ENCODE measurements around the gene E4F1. TPM values are rescaled to one million over a fixed set of nuclear protein-coding genes. Genes with fewer than 3 reads are reported as not detected.

Gene E4F1
- total RNA-seq, 1 donor, result 31.5 TPM

GRCh38 chr16:2179107-2179501 lies 44.3 kb upstream of the E4F1 start:
- no peaks in the 10 kb centered on the region for H3K9me3 ChIP-seq (ENCODE audit: low read depth, low read length)
- no peak for TF ChIP-seq CTCF (IDR thresholded peaks at IDR 0.05; ENCODE audit: extremely low read depth, low read depth, low read length)
- no peaks in the 10 kb centered on the region for H3K27me3 ChIP-seq (ENCODE audit: insufficient read depth, low read length)
- H3K36me3 ChIP-seq (ENCODE audit: insufficient read depth, low read length), result peaks cover 34% of the 10 kb centered on the region
- H4K20me1 ChIP-seq (ENCODE audit: insufficient read depth, low read length), result peaks cover 8% of the 10 kb centered on the region
- no peak overlapping the region for H3K4me3 ChIP-seq (ENCODE audit: insufficient read depth, low read length)
- H3K27ac ChIP-seq (ENCODE audit: low read depth, low read length), result no peak overlapping the region
- no peak overlapping the region for H3K4me2 ChIP-seq (ENCODE audit: insufficient read depth, low read length)
- H3K4me1 ChIP-seq (ENCODE audit: insufficient read depth, low read length), result no peaks in the 10 kb centered on the region
- H2AFZ ChIP-seq (ENCODE audit: low read length), result no peak overlapping the region
- no peak for DNase-seq (ENCODE audit: insufficient read length, low spot score, missing footprints)
- no peaks in the 10 kb centered on the region for H3K79me2 ChIP-seq (ENCODE audit: insufficient read depth, low read length)

GRCh38 chr16:2179576-2179975 lies 43.8 kb upstream of the E4F1 start:
- Histone ChIP-seq H3K36me3 (ENCODE audit: insufficient read depth, low read length) (peaks cover 30% of the 10 kb centered on the region), H3K27ac (ENCODE audit: low read depth, low read length) (no peak overlapping the region), H2AFZ (ENCODE audit: low read length) (no peak overlapping the region), H3K4me2 (ENCODE audit: insufficient read depth, low read length) (no peak overlapping the region), H3K27me3 (ENCODE audit: insufficient read depth, low read length) (no peaks in the 10 kb centered on the region), H3K4me3 (ENCODE audit: insufficient read depth, low read length) (no peak overlapping the region), H3K79me2 (ENCODE audit: insufficient read depth, low read length) (no peaks in the 10 kb centered on the region), H3K4me1 (ENCODE audit: insufficient read depth, low read length) (no peaks in the 10 kb centered on the region), H4K20me1 (ENCODE audit: insufficient read depth, low read length) (peaks cover 4% of the 10 kb centered on the region), H3K9me3 (ENCODE audit: low read depth, low read length) (no peaks in the 10 kb centered on the region)
- TF ChIP-seq CTCF (IDR thresholded peaks at IDR 0.05; ENCODE audit: extremely low read depth, low read depth, low read length), result no peak
- DNase-seq (ENCODE audit: insufficient read length, low spot score, missing footprints), result no peak

GRCh38 chr16:2180461-2180860 lies 42.9 kb upstream of the E4F1 start:
- no peaks in the 10 kb centered on the region for H3K4me1 ChIP-seq (ENCODE audit: insufficient read depth, low read length)
- no peaks in the 10 kb centered on the region for H3K27me3 ChIP-seq (ENCODE audit: insufficient read depth, low read length)
- no peak overlapping the region for H3K4me3 ChIP-seq (ENCODE audit: insufficient read depth, low read length)
- no peak overlapping the region for H3K4me2 ChIP-seq (ENCODE audit: insufficient read depth, low read length)
- DNase-seq (ENCODE audit: insufficient read length, low spot score, missing footprints), result no peak
- no peak for TF ChIP-seq CTCF (IDR thresholded peaks at IDR 0.05; ENCODE audit: extremely low read depth, low read depth, low read length)
- H4K20me1 ChIP-seq (ENCODE audit: insufficient read depth, low read length), result peaks cover 4% of the 10 kb centered on the region
- H2AFZ ChIP-seq (ENCODE audit: low read length), result no peak overlapping the region
- no peaks in the 10 kb centered on the region for H3K9me3 ChIP-seq (ENCODE audit: low read depth, low read length)
- H3K27ac ChIP-seq (ENCODE audit: low read depth, low read length), result no peak overlapping the region
- H3K36me3 ChIP-seq (ENCODE audit: insufficient read depth, low read length), result peaks cover 22% of the 10 kb centered on the region
- H3K79me2 ChIP-seq (ENCODE audit: insufficient read depth, low read length), result no peaks in the 10 kb centered on the region

GRCh38 chr16:2180962-2181923 lies 42.1 kb upstream of the E4F1 start:
- H3K4me1 ChIP-seq (ENCODE audit: insufficient read depth, low read length), result no peaks in the 10 kb centered on the region
- no peak overlapping the region for H3K27ac ChIP-seq (ENCODE audit: low read depth, low read length)
- no peak overlapping the region for H2AFZ ChIP-seq (ENCODE audit: low read length)
- peaks cover 4% of the 10 kb centered on the region for H4K20me1 ChIP-seq (ENCODE audit: insufficient read depth, low read length)
- no peaks in the 10 kb centered on the region for H3K79me2 ChIP-seq (ENCODE audit: insufficient read depth, low read length)
- no peaks in the 10 kb centered on the region for H3K27me3 ChIP-seq (ENCODE audit: insufficient read depth, low read length)
- H3K9me3 ChIP-seq (ENCODE audit: low read depth, low read length), result no peaks in the 10 kb centered on the region
- DNase-seq (ENCODE audit: insufficient read length, low spot score, missing footprints), result no peak
- H3K4me2 ChIP-seq (ENCODE audit: insufficient read depth, low read length), result no peak overlapping the region
- peaks cover 14% of the 10 kb centered on the region for H3K36me3 ChIP-seq (ENCODE audit: insufficient read depth, low read length)
- TF ChIP-seq CTCF (IDR thresholded peaks at IDR 0.05; ENCODE audit: extremely low read depth, low read depth, low read length), result no peak
- H3K4me3 ChIP-seq (ENCODE audit: insufficient read depth, low read length), result no peak overlapping the region

All from osteoblast (primary cell).